Measurements from ENCODE around the gene EXOC4. TPM values are rescaled to one million over a fixed set of nuclear protein-coding genes. Genes with fewer than 3 reads are reported as not detected.

The EXOC4 gene
- total and polyA plus RNA-seq, 7 donors = 16.4 to 76.7 (median 50.7) TPM

GRCh38 chr7:134104166-134104565 is 851.3 kb downstream of the EXOC4 start:
- H3K4me1 ChIP-seq = no peaks in the 10 kb centered on the region

GRCh38 chr7:134105841-134106240 is 853.0 kb downstream of the EXOC4 start:
- TF ChIP-seq POLR2A (IDR thresholded peaks at IDR 0.05) = no peak
- no peak for TF ChIP-seq POLR2AphosphoS5 (IDR thresholded peaks at IDR 0.05)
- TF ChIP-seq EP300 (IDR thresholded peaks at IDR 0.05) = no peak
- TF ChIP-seq CTCF (IDR thresholded peaks at IDR 0.05) = no peak
- Histone ChIP-seq H3K9me3 (no peaks in the 10 kb centered on the region), H3K27me3 (no peaks in the 10 kb centered on the region), H3K4me3 (no peak overlapping the region), H3K4me1 (no peaks in the 10 kb centered on the region), H3K36me3 (no peaks in the 10 kb centered on the region), H3K27ac (no peak overlapping the region)
- intact Hi-C loops (cut with DNase I) = no loop called here
- WGBS, 2 donors = 93% methylated on average over 5 of the region's 5 CpGs; no CpG with 5 or more reads in 1 of the 2 donors
- no peak for DNase-seq

More at GRCh38 chr7:134104166-134104565, 851.3 kb downstream of the EXOC4 start:
- DNase-seq = no peak
- WGBS, 2 donors = 98% methylated on average over 4 of the region's 4 CpGs; no CpG with 5 or more reads in 1 of the 2 donors
- Histone ChIP-seq H3K36me3 (no peaks in the 10 kb centered on the region), H3K4me3 (no peak overlapping the region), H3K27me3 (no peaks in the 10 kb centered on the region), H3K9me3 (no peaks in the 10 kb centered on the region), H3K27ac (no peak overlapping the region)
- intact Hi-C loops (cut with DNase I) = no loop called here
- TF ChIP-seq EP300 (IDR thresholded peaks at IDR 0.05) (no peak), POLR2A (IDR thresholded peaks at IDR 0.05) (no peak), POLR2AphosphoS5 (IDR thresholded peaks at IDR 0.05) (no peak), CTCF (IDR thresholded peaks at IDR 0.05) (no peak)

- H3K27me3 ChIP-seq = no peaks in the 10 kb centered on the region
- no peak for DNase-seq
- H3K9me3 ChIP-seq = no peaks in the 10 kb centered on the region
- H3K4me1 ChIP-seq = no peaks in the 10 kb centered on the region
- H3K36me3 ChIP-seq = no peaks in the 10 kb centered on the region
- H3K27ac ChIP-seq = no peak overlapping the region
- no peak overlapping the region for H3K4me3 ChIP-seq
- intact Hi-C loops (cut with DNase I) = no loop called here
- TF ChIP-seq POLR2A (IDR thresholded peaks at IDR 0.05) = no peak
- TF ChIP-seq EP300 (IDR thresholded peaks at IDR 0.05) = no peak
- no peak for TF ChIP-seq CTCF (IDR thresholded peaks at IDR 0.05)
- 46% methylated on average over 2 of the region's 2 CpGs; no CpG with 5 or more reads in 1 of the 2 donors for WGBS, 2 donors
Measured at GRCh38 chr7:134108802-134109201, 855.9 kb downstream of the EXOC4 start.

GRCh38 chr7:134113655-134114054 is 860.8 kb downstream of the EXOC4 start:
- H3K4me3 ChIP-seq = no peak overlapping the region
- TF ChIP-seq EP300 (IDR thresholded peaks at IDR 0.05) = no peak
- no peak for TF ChIP-seq POLR2A (IDR thresholded peaks at IDR 0.05)
- no peak for TF ChIP-seq POLR2AphosphoS5 (IDR thresholded peaks at IDR 0.05)
- TF ChIP-seq CTCF (IDR thresholded peaks at IDR 0.05) = no peak
- H3K27me3 ChIP-seq = no peaks in the 10 kb centered on the region
- intact Hi-C loops (cut with DNase I) = loop anchor here (1.0 kb wide), 1 partner anchor 14 kb away; no protein-coding TSS in a partner anchor
- no peaks in the 10 kb centered on the region for H3K36me3 ChIP-seq
- no peaks in the 10 kb centered on the region for H3K4me1 ChIP-seq
- DNase-seq = no peak
- H3K27ac ChIP-seq = no peak overlapping the region
- H3K9me3 ChIP-seq = no peaks in the 10 kb centered on the region

- DNase-seq = no peak
- Histone ChIP-seq H3K36me3 (no peaks in the 10 kb centered on the region), H3K4me1 (no peaks in the 10 kb centered on the region), H3K27ac (no peak overlapping the region), H3K27me3 (no peaks in the 10 kb centered on the region), H3K4me3 (no peak overlapping the region), H3K9me3 (no peaks in the 10 kb centered on the region)
- intact Hi-C loops (cut with DNase I) = loop anchor here (1.0 kb wide), 1 partner anchor 16 kb away; no protein-coding TSS in a partner anchor
- TF ChIP-seq EP300 (IDR thresholded peaks at IDR 0.05) = no peak
- TF ChIP-seq POLR2A (IDR thresholded peaks at IDR 0.05) = no peak
- no peak for TF ChIP-seq CTCF (IDR thresholded peaks at IDR 0.05)
- no peak for TF ChIP-seq POLR2AphosphoS5 (IDR thresholded peaks at IDR 0.05)
- WGBS, 2 donors = 82 to 83% methylated on average over 4 of the region's 4 CpGs
Measured at GRCh38 chr7:134114992-134115391, 862.1 kb downstream of the EXOC4 start.

All from sigmoid colon (tissue), 7 donors.